Measurements from ENCODE around the gene FRMD8. TPM values are rescaled to one million over a fixed set of nuclear protein-coding genes. Genes with fewer than 3 reads are reported as not detected.

Gene FRMD8
- total RNA-seq, 5 donors from 2014 or later (not counting 1 experiment from before 2014, with no cell fraction given) = 35.6 to 79.1 (median 77.8) TPM

GRCh38 chr11:65437436-65438227, 51.2 kb downstream of the FRMD8 start:
- ChIA-PET CTCF (interaction anchor here in 1 of 2 donors (0.6 to 1.2 kb wide), 3 partner anchors 10 to 73 kb away, joined by 3 to 6 read pairs (median 3); partner anchors contain the start of gene NEAT1), POLR2A (interaction anchor here in 1 of 2 donors (0.5 kb wide), 1 partner anchor 298 kb away, joined by 3 read pairs; no protein-coding TSS in a partner anchor)
- Histone ChIP-seq H3K36me3 (ENCODE audit: control insufficient read depth in 2 of 2, extremely low read depth in 1 of 2, insufficient read depth in 1 of 2, low read length in 1 of 2) (peaks cover 8 to 54% of the 10 kb centered on the region in 2 donors), H3K4me3 (ENCODE audit: control insufficient read depth in 1 of 2, extremely low read depth in 1 of 2, low read length in 1 of 2) (no peak overlapping the region), H3K4me1 (ENCODE audit: control insufficient read depth in 1 of 2, extremely low read depth in 1 of 2, insufficient read depth in 2 of 2, low read length in 2 of 2) (peaks cover under 1 to 48% of the 10 kb centered on the region in 2 experiments), H3K9me3 (no peaks in the 10 kb centered on the region), H3K27me3 (replicated peaks in 1 of 2; ENCODE audit: control insufficient read depth in 2 of 2, extremely low read depth in 1 of 2, insufficient read depth in 2 of 2, low read length in 1 of 2) (no peaks in the 10 kb centered on the region), H3K27ac (ENCODE audit: low read length) (no peak overlapping the region)
- peaks cover 56% of the 10 kb centered on the region for H3K36me3 Mint-ChIP-seq
- H3K9me3 Mint-ChIP-seq = no peaks in the 10 kb centered on the region
- H3K4me3 Mint-ChIP-seq = peak overlapping the region in 1 of 3 donors; percentile 9
- no peaks in the 10 kb centered on the region for H3K27me3 Mint-ChIP-seq
- no peak for DNase-seq
- peak overlapping the region in 1 of 2 donors; percentile 49 for H3K27ac Mint-ChIP-seq
- H3K4me1 Mint-ChIP-seq = peaks cover 79 to 89% (median 85%) of the 10 kb centered on the region in 3 donors
- 95% methylated on average over 10 of the region's 14 CpGs for WGBS (ENCODE audit: insufficient coverage)
- ATAC-seq (replicated peaks in 1 of 4) = no peak

DNA sequence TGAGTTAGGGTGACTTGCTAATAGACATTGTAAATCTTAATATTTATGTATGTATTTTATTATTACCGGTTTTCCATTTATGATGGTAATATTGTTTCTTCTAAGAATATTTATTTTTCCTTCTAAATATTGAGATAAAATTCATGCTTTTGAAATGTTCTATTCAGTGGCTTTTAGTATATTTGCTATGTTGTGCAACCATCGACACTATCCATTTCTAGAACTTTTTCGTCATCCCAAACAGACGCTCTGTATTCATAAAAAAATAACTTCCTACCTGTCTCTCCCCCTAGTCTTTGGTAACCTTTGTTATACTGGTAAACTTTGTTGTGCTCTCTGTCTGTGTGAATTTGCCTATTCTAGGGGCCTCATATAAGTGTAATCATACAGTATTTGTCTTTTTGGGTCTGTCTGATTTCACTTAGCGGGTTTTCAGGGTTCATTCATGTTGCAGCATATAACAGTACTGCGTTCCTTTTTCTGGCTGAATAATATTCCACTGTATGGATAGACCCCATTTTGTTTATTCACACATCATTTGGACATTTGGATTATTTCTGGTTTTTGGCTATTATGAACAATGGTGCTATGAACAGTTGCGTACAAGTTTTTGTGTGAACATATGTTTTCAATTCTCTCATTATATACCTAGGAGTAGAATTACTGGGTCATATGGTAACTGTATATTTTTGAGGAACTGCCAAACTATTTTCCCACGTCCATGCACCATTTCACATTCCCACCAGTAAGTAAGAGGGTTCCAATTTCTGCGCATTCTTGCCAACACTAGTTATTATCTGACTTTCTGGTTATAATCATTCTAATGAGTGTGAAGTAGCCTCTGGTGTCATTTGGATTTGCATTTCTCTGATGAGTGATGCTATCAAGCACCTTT, 52.1 kb downstream of the FRMD8 start:
- POLR2A ChIA-PET = interaction anchor here in 1 of 2 donors (0.6 kb wide), 1 partner anchor 60 kb away, joined by 4 read pairs; the partner anchor contains the start of gene MALAT1
- Mint-ChIP-seq H3K27me3 (no peaks in the 10 kb centered on the region), H3K9me3 (no peaks in the 10 kb centered on the region), H3K4me1 (peaks cover 79 to 89% (median 84%) of the 10 kb centered on the region in 3 donors), H3K36me3 (peaks cover 59% of the 10 kb centered on the region), H3K4me3 (no peak overlapping the region), H3K27ac (peak overlapping the region in 1 of 2 donors; percentile 74)
- H3K27me3 ChIP-seq (replicated peaks in 1 of 2; ENCODE audit: control insufficient read depth in 2 of 2, extremely low read depth in 1 of 2, insufficient read depth in 2 of 2, low read length in 1 of 2) = no peaks in the 10 kb centered on the region
- H3K27ac ChIP-seq (ENCODE audit: low read length) = no peak overlapping the region
- CTCF ChIA-PET = no interaction called here
- no peak for DNase-seq
- no peaks in the 10 kb centered on the region for H3K9me3 ChIP-seq
- no peak overlapping the region for H3K4me3 ChIP-seq (ENCODE audit: control insufficient read depth in 1 of 2, extremely low read depth in 1 of 2, low read length in 1 of 2)
- peaks cover 8 to 56% of the 10 kb centered on the region in 2 donors for H3K36me3 ChIP-seq (ENCODE audit: control insufficient read depth in 2 of 2, extremely low read depth in 1 of 2, insufficient read depth in 1 of 2, low read length in 1 of 2)
- H3K4me1 ChIP-seq (ENCODE audit: control insufficient read depth in 1 of 2, extremely low read depth in 1 of 2, insufficient read depth in 2 of 2, low read length in 2 of 2) = peaks cover 0 to 50% of the 10 kb centered on the region in 2 experiments
- no CpG with 5 or more reads among the region's 9 CpGs for WGBS (ENCODE audit: insufficient coverage)
- ATAC-seq (replicated peaks in 1 of 4) = no peak

- ATAC-seq (replicated peaks in 1 of 4) = no peak
- Histone ChIP-seq H3K27me3 (replicated peaks in 1 of 2; ENCODE audit: control insufficient read depth in 2 of 2, extremely low read depth in 1 of 2, insufficient read depth in 2 of 2, low read length in 1 of 2) (no peaks in the 10 kb centered on the region), H3K9me3 (no peaks in the 10 kb centered on the region), H3K4me3 (ENCODE audit: control insufficient read depth in 1 of 2, extremely low read depth in 1 of 2, low read length in 1 of 2) (no peak overlapping the region), H3K27ac (ENCODE audit: low read length) (peak overlapping the region; percentile 9), H3K36me3 (ENCODE audit: control insufficient read depth in 2 of 2, extremely low read depth in 1 of 2, insufficient read depth in 1 of 2, low read length in 1 of 2) (peaks cover 8 to 59% of the 10 kb centered on the region in 2 donors), H3K4me1 (ENCODE audit: control insufficient read depth in 1 of 2, extremely low read depth in 1 of 2, insufficient read depth in 2 of 2, low read length in 2 of 2) (peaks cover 0 to 52% of the 10 kb centered on the region in 2 experiments)
- Mint-ChIP-seq H3K4me3 (peak overlapping the region in 1 of 3 donors; percentile 56), H3K4me1 (peaks cover 79 to 88% (median 82%) of the 10 kb centered on the region in 3 donors), H3K9me3 (no peaks in the 10 kb centered on the region), H3K36me3 (peaks cover 59% of the 10 kb centered on the region), H3K27me3 (no peaks in the 10 kb centered on the region), H3K27ac (peak overlapping the region; percentile 67 to 71)
- ChIA-PET POLR2A (interaction anchor here (0.6 to 0.7 kb wide), 4 partner anchors 27 to 65 kb away, joined by 3 to 6 read pairs (median 4); partner anchors contain the start of gene MALAT1 (in 1 of the 2)), CTCF (interaction anchor here (0.6 kb wide), 2 partner anchors 77 to 378 kb away, joined by 4 read pairs; no protein-coding TSS in a partner anchor)
- DNase-seq = no peak
- 73% methylated on average over 2 of the region's 7 CpGs for WGBS (ENCODE audit: insufficient coverage)
These were observed 53.1 kb downstream of the FRMD8 start for GRCh38 chr11:65439331-65440181.

GRCh38 chr11:65440831-65441499, 54.5 kb downstream of the FRMD8 start:
- peak overlapping the region; percentile 85 to 88 for H3K27ac Mint-ChIP-seq
- peaks cover 8 to 55% of the 10 kb centered on the region in 2 donors for H3K36me3 ChIP-seq (ENCODE audit: control insufficient read depth in 2 of 2, extremely low read depth in 1 of 2, insufficient read depth in 1 of 2, low read length in 1 of 2)
- H3K4me3 ChIP-seq (ENCODE audit: control insufficient read depth in 1 of 2, extremely low read depth in 1 of 2, low read length in 1 of 2) = no peak overlapping the region
- H3K27me3 Mint-ChIP-seq = no peaks in the 10 kb centered on the region
- POLR2A ChIA-PET = interaction anchor here (0.6 to 1.1 kb wide), 3 partner anchors 24 to 91 kb away, joined by 3 to 19 read pairs (median 4); no protein-coding TSS in a partner anchor
- peak overlapping the region in 2 of 3 donors; percentile 47 to 56 for H3K4me3 Mint-ChIP-seq
- H3K27ac ChIP-seq (ENCODE audit: low read length) = peak overlapping the region; percentile 35
- peak in 1 of 35 experiments; percentile 15 for DNase-seq
- 8% methylated on average over 4 of the region's 8 CpGs for WGBS (ENCODE audit: insufficient coverage)
- ATAC-seq (replicated peaks in 1 of 4) = no peak
- no peaks in the 10 kb centered on the region for H3K9me3 Mint-ChIP-seq
- peaks cover 48% of the 10 kb centered on the region for H3K36me3 Mint-ChIP-seq
- no peaks in the 10 kb centered on the region for H3K27me3 ChIP-seq (replicated peaks in 1 of 2; ENCODE audit: control insufficient read depth in 2 of 2, extremely low read depth in 1 of 2, insufficient read depth in 2 of 2, low read length in 1 of 2)
- H3K4me1 Mint-ChIP-seq = peaks cover 66 to 76% (median 68%) of the 10 kb centered on the region in 3 donors
- CTCF ChIA-PET = interaction anchor here in 1 of 2 donors (0.6 to 0.7 kb wide), 2 partner anchors 8 to 68 kb away, joined by 3 read pairs; no protein-coding TSS in a partner anchor
- H3K4me1 ChIP-seq (ENCODE audit: control insufficient read depth in 1 of 2, extremely low read depth in 1 of 2, insufficient read depth in 2 of 2, low read length in 2 of 2) = peaks cover 0 to 45% of the 10 kb centered on the region in 2 experiments
- H3K9me3 ChIP-seq = no peaks in the 10 kb centered on the region

DNA sequence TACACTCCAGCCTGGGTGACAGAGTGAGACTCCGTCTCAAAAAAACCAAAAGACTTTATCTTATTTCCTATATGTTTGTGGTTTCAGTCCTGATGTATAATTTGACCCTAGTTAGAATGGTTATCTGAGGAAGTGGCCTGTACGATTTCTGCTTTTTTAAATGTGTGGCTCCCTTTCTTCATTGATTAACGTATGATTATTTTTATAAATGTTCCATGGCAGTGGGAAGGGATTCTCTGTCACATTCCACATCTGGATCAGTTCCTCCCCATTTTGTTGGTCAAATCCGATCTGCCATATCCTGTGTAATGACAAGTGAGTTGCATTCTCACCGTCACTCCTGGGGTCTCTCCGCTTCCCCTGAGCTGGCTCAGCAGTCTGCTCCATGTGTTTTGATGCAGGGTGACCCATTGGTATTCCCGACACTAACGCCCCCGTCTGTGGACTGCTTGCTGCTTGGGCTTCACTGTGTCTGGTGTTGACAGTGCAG, 56.5 kb downstream of the FRMD8 start:
- CTCF ChIA-PET = no interaction called here
- H3K4me1 ChIP-seq (ENCODE audit: control insufficient read depth in 1 of 2, extremely low read depth in 1 of 2, insufficient read depth in 2 of 2, low read length in 2 of 2) = peaks cover 0 to 39% of the 10 kb centered on the region in 2 experiments
- peaks cover 0 to 41% of the 10 kb centered on the region in 2 donors for H3K36me3 ChIP-seq (ENCODE audit: control insufficient read depth in 2 of 2, extremely low read depth in 1 of 2, insufficient read depth in 1 of 2, low read length in 1 of 2)
- H3K27me3 ChIP-seq (replicated peaks in 1 of 2; ENCODE audit: control insufficient read depth in 2 of 2, extremely low read depth in 1 of 2, insufficient read depth in 2 of 2, low read length in 1 of 2) = no peaks in the 10 kb centered on the region
- H3K4me1 Mint-ChIP-seq = peaks cover 52 to 63% (median 52%) of the 10 kb centered on the region in 3 donors
- no peaks in the 10 kb centered on the region for H3K9me3 ChIP-seq
- H3K9me3 Mint-ChIP-seq = no peaks in the 10 kb centered on the region
- H3K36me3 Mint-ChIP-seq = peaks cover 34% of the 10 kb centered on the region
- POLR2A ChIA-PET = no interaction called here
- H3K4me3 Mint-ChIP-seq = no peak overlapping the region
- H3K27me3 Mint-ChIP-seq = no peaks in the 10 kb centered on the region
- H3K27ac Mint-ChIP-seq = peak overlapping the region; percentile 58 to 79
- no peak overlapping the region for H3K4me3 ChIP-seq (ENCODE audit: control insufficient read depth in 1 of 2, extremely low read depth in 1 of 2, low read length in 1 of 2)
- WGBS (ENCODE audit: insufficient coverage) = 77% methylated on average over 6 of the region's 9 CpGs
- ATAC-seq (replicated peaks in 1 of 4) (no peak), DNase-seq (no peak)
- no peak overlapping the region for H3K27ac ChIP-seq (ENCODE audit: low read length)

Data from T-cell (primary cell).